PFSK-1 (cell line): ENCODE results near the gene BIRC5.

Experiments
- FOXP2 ChIP-seq: optimal IDR thresholded peaks from 2 replicates; pipeline ENCODE3; 2011; ENCODE audit warnings: borderline replicate concordance, control low read depth, inconsistent platforms; ENCODE audit not compliant: insufficient read depth; ENCODE audit errors: extremely low read length, extremely low read depth
- POLR2AphosphoS5 ChIP-seq: IDR thresholded peaks from 2 replicates; pipeline ENCODE4 v1.6.1; 2012; ENCODE audit warnings: low read depth, mild to moderate bottlenecking, control low read depth, low read length, moderate library complexity
- SIN3A ChIP-seq: IDR thresholded peaks from 2 replicates; pipeline ENCODE4 v1.6.1; 2012; ENCODE audit warnings: mild to moderate bottlenecking, low read length, moderate library complexity, borderline replicate concordance; ENCODE audit not compliant: insufficient read depth
- TAF1 ChIP-seq: IDR thresholded peaks from 2 replicates; pipeline ENCODE4 v1.6.1; 2012; ENCODE audit warnings: low read length, control low read depth, borderline replicate concordance; ENCODE audit not compliant: insufficient read depth
- TF ChIP-seq, protein P1 (sequence below), 2 experiments: IDR thresholded peaks; 2 replicates each; pipeline versions ENCODE4 v1.6.1 to v1.8.0; 2011 to 2012; ENCODE audit warnings: low read depth in 2 of 2, low read length in 2 of 2, control low read depth in 1 of 2, inconsistent platforms in 1 of 2, mild to moderate bottlenecking in 1 of 2, moderate library complexity in 1 of 2; ENCODE audit not compliant: insufficient read depth in 1 of 2

BIRC5 gene

GRCh38 chr17:78206298-78206697, 7.8 kb upstream of the BIRC5 start:
- no peak for TF ChIP-seq FOXP2
- TF ChIP-seq, protein P1, sequence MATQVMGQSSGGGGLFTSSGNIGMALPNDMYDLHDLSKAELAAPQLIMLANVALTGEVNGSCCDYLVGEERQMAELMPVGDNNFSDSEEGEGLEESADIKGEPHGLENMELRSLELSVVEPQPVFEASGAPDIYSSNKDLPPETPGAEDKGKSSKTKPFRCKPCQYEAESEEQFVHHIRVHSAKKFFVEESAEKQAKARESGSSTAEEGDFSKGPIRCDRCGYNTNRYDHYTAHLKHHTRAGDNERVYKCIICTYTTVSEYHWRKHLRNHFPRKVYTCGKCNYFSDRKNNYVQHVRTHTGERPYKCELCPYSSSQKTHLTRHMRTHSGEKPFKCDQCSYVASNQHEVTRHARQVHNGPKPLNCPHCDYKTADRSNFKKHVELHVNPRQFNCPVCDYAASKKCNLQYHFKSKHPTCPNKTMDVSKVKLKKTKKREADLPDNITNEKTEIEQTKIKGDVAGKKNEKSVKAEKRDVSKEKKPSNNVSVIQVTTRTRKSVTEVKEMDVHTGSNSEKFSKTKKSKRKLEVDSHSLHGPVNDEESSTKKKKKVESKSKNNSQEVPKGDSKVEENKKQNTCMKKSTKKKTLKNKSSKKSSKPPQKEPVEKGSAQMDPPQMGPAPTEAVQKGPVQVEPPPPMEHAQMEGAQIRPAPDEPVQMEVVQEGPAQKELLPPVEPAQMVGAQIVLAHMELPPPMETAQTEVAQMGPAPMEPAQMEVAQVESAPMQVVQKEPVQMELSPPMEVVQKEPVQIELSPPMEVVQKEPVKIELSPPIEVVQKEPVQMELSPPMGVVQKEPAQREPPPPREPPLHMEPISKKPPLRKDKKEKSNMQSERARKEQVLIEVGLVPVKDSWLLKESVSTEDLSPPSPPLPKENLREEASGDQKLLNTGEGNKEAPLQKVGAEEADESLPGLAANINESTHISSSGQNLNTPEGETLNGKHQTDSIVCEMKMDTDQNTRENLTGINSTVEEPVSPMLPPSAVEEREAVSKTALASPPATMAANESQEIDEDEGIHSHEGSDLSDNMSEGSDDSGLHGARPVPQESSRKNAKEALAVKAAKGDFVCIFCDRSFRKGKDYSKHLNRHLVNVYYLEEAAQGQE (IDR thresholded peaks at IDR 0.05; ENCODE audit: insufficient read depth in 1 of 2, low read depth in 2 of 2, low read length in 2 of 2): no peak
- TF ChIP-seq POLR2AphosphoS5: no peak
- TF ChIP-seq SIN3A: no peak
- TF ChIP-seq TAF1: no peak

DNA sequence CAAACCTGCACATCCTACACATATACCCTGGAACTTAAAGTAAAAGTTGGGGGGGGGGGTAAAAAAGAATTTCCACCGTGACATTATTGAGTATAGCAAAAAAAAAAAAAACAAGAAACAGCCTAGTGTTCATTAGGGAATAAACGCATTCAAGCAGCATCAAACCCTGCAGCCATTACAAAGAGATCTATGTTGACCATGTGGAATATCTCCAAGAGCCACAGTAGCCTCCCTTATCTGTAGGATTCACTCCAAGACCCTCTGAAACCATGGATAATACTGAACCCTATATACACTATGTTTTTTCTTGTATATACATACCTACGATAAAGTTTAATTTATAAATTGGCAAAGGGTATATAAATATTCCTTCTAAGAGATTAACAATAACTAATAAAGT, 5.6 kb upstream of the BIRC5 start:
- TF ChIP-seq FOXP2: no peak
- TF ChIP-seq, protein P1 (IDR thresholded peaks at IDR 0.05; ENCODE audit: insufficient read depth in 1 of 2, low read depth in 2 of 2, low read length in 2 of 2): no peak
- no peak for TF ChIP-seq TAF1
- no peak for TF ChIP-seq SIN3A
- no peak for TF ChIP-seq POLR2AphosphoS5

DNA sequence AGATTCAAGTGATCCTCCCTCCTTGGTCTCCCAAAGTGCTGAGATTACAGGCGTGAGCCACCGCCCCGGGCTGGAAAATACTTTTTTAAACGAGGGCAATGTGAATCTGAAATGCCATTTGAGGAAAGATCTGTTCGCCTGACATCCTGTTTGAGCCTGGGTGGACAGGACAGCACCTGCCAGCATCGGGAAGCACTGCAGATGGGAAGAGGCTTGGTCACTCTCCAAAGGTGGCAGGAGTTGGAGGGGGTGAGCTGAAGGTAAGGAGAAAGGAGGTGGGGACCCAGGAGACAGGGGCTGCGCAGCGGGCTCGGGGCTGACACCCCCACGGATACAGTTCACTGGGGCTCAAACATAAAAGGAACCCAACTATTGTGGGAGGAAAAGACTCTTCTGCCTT, 3.9 kb upstream of the BIRC5 start:
- TF ChIP-seq TAF1 (no peak), POLR2AphosphoS5 (no peak), SIN3A (no peak), FOXP2 (no peak)
- TF ChIP-seq, protein P1 (IDR thresholded peaks at IDR 0.05; ENCODE audit: insufficient read depth in 1 of 2, low read depth in 2 of 2, low read length in 2 of 2): no peak

GRCh38 chr17:78211032-78211431, 3.0 kb upstream of the BIRC5 start:
- TF ChIP-seq FOXP2: no peak
- no peak for TF ChIP-seq TAF1
- TF ChIP-seq, protein P1 (IDR thresholded peaks at IDR 0.05; ENCODE audit: insufficient read depth in 1 of 2, low read depth in 2 of 2, low read length in 2 of 2): no peak
- TF ChIP-seq POLR2AphosphoS5: no peak
- no peak for TF ChIP-seq SIN3A

- TF ChIP-seq, protein P1 (IDR thresholded peaks at IDR 0.05; ENCODE audit: insufficient read depth in 1 of 2, low read depth in 2 of 2, low read length in 2 of 2): no peak
- TF ChIP-seq SIN3A: peak; percentile 52; the same call in 1 of the 2 replicates
- TF ChIP-seq POLR2AphosphoS5: no peak
- TF ChIP-seq FOXP2: no peak
- TF ChIP-seq TAF1: no peak
Measured at GRCh38 chr17:78214706-78215061, 631 bp downstream of the BIRC5 start.
